RWPE2 (cell line): Measurements from ENCODE around the gene ARAP1.

Source experiments
- ATAC-seq: fragments of 200-7000 bp; cut with Tn5 transposase; 3 replicates; pipeline ENCODE4 v1.9.1; 2021; ENCODE audit warnings: low read depth
- DNase-seq: peaks from one replicate; pipeline ENCODE4 v3.0.0-alpha.2; 2020; ENCODE audit warnings: low spot score
- H3K27ac ChIP-seq: fragments of 450-650 bp; 2 replicates; pipeline ENCODE4 v1.5.1; 2017; ENCODE audit warnings: mild to moderate bottlenecking; ENCODE audit not compliant: poor library complexity, severe bottlenecking
- H3K27me3 ChIP-seq: fragments of 250-450 bp; sonication (Bioruptor Pico); 2 replicates; pipeline ENCODE4 v1.5.1; 2021; ENCODE audit warnings: mild to moderate bottlenecking, moderate library complexity; ENCODE audit not compliant: insufficient read depth, poor library complexity, severe bottlenecking
- H3K36me3 ChIP-seq: fragments of 250-450 bp; sonication (Bioruptor Pico); 2 replicates; pipeline ENCODE4 v1.5.1; 2020; ENCODE audit warnings: low read depth, mild to moderate bottlenecking, moderate library complexity
- H3K4me1 ChIP-seq: fragments of 250-450 bp; sonication (Bioruptor Pico); 2 replicates; pipeline ENCODE4 v1.5.1; 2021; ENCODE audit warnings: mild to moderate bottlenecking, moderate library complexity; ENCODE audit not compliant: insufficient read depth, poor library complexity, severe bottlenecking
- H3K4me3 ChIP-seq: fragments of 250-450 bp; sonication (Bioruptor Pico); 2 replicates; pipeline ENCODE4 v1.5.1; 2021; ENCODE audit warnings: mild to moderate bottlenecking, moderate library complexity; ENCODE audit not compliant: severe bottlenecking
- H3K9me3 ChIP-seq: fragments of 250-450 bp; sonication (Bioruptor Pico); 2 replicates; pipeline ENCODE4 v1.5.1; 2021; ENCODE audit warnings: mild to moderate bottlenecking, moderate library complexity; ENCODE audit not compliant: severe bottlenecking
- CTCF ChIP-seq: fragments of 450-650 bp; IDR thresholded peaks from one replicate; pipeline ENCODE4 v1.5.1; 2017; ENCODE audit warnings: mild to moderate bottlenecking, moderate library complexity; ENCODE audit not compliant: poor library complexity, severe bottlenecking

Gene ARAP1

GRCh38 chr11:72773291-72773690, 21.1 kb upstream of the ARAP1 start:
- no peak overlapping the region for H3K4me3 ChIP-seq
- TF ChIP-seq CTCF, result no peak
- DNase-seq (no peak), ATAC-seq (peak; percentile 78)
- no peaks in the 10 kb centered on the region for H3K27me3 ChIP-seq
- no peak overlapping the region for H3K27ac ChIP-seq
- H3K4me1 ChIP-seq, result no peaks in the 10 kb centered on the region
- H3K36me3 ChIP-seq, result no peaks in the 10 kb centered on the region
- no peaks in the 10 kb centered on the region for H3K9me3 ChIP-seq

GRCh38 chr11:72772059-72772458, 19.9 kb upstream of the ARAP1 start:
- no peaks in the 10 kb centered on the region for H3K27me3 ChIP-seq
- no peaks in the 10 kb centered on the region for H3K36me3 ChIP-seq
- H3K4me3 ChIP-seq, result no peak overlapping the region
- H3K4me1 ChIP-seq, result no peaks in the 10 kb centered on the region
- H3K9me3 ChIP-seq, result no peaks in the 10 kb centered on the region
- ATAC-seq, result no peak
- DNase-seq, result no peak
- TF ChIP-seq CTCF, result no peak
- no peak overlapping the region for H3K27ac ChIP-seq

- H3K9me3 ChIP-seq, result no peaks in the 10 kb centered on the region
- DNase-seq (no peak), ATAC-seq (no peak)
- no peaks in the 10 kb centered on the region for H3K36me3 ChIP-seq
- H3K4me3 ChIP-seq, result no peak overlapping the region
- H3K27ac ChIP-seq, result no peak overlapping the region
- H3K27me3 ChIP-seq, result no peaks in the 10 kb centered on the region
- no peaks in the 10 kb centered on the region for H3K4me1 ChIP-seq
- no peak for TF ChIP-seq CTCF
Measured at GRCh38 chr11:72771507-72771906, 19.3 kb upstream of the ARAP1 start.

- no peaks in the 10 kb centered on the region for H3K4me1 ChIP-seq
- DNase-seq (no peak), ATAC-seq (no peak)
- no peaks in the 10 kb centered on the region for H3K27me3 ChIP-seq
- H3K36me3 ChIP-seq, result no peaks in the 10 kb centered on the region
- H3K27ac ChIP-seq, result no peak overlapping the region
- no peak for TF ChIP-seq CTCF
- H3K9me3 ChIP-seq, result no peaks in the 10 kb centered on the region
- H3K4me3 ChIP-seq, result no peak overlapping the region
Measured at GRCh38 chr11:72770799-72771198, 18.6 kb upstream of the ARAP1 start.

- no peaks in the 10 kb centered on the region for H3K4me1 ChIP-seq
- DNase-seq (no peak), ATAC-seq (no peak)
- H3K9me3 ChIP-seq, result no peaks in the 10 kb centered on the region
- no peak overlapping the region for H3K27ac ChIP-seq
- no peak for TF ChIP-seq CTCF
- H3K4me3 ChIP-seq, result no peak overlapping the region
- no peaks in the 10 kb centered on the region for H3K36me3 ChIP-seq
- no peaks in the 10 kb centered on the region for H3K27me3 ChIP-seq
Measured at GRCh38 chr11:72769680-72770079, 17.5 kb upstream of the ARAP1 start.
